SU-DHL-6 (cell line): ENCODE results near the gene HID1.

Experiments used
- CTCF ChIP-seq: fragments of 200-600 bp; sonication (generic); IDR thresholded peaks from one replicate; pipeline ENCODE4 v1.5.1; 2017; ENCODE audit warnings: antibody characterized with exemption, mild to moderate bottlenecking, low read length, moderate library complexity; ENCODE audit not compliant: insufficient read depth, poor library complexity, severe bottlenecking
- EZH2phosphoT487 ChIP-seq: fragments of 200-600 bp; sonication (generic), shearing (Covaris generic); conservative IDR thresholded peaks from 2 replicates; pipeline ENCODE4 v1.6.1; 2018; ENCODE audit warnings: mild to moderate bottlenecking, antibody characterized with exemption, low read length, moderate library complexity, mixed read lengths

- no peak for TF ChIP-seq CTCF
- TF ChIP-seq EZH2phosphoT487: no peak
Observed at GRCh38 chr17:74936470-74936799, 36.1 kb downstream of the HID1 start.
